ENCODE data around the gene ZNF385C.

ZNF385C gene

DNA sequence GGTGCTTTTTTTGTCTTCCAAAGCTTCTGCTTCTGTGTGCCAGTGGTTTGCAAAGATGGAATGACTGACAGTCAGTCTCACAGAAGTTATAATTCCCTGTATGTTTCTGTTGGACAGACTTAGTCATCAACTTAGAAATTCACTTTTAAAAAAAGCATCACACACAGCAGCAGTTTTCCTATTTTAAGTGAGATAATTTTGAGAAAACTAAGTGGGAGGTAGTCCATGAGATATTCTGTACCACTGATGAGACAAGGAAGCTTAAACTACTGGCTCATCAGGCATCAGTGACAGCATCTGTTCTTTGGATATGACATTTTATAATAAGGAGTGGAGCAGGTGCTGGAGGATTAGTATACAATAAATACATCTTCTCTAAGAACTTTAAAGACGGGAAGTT is 111.6 kb downstream of the ZNF385C start:
- no CpG with 5 or more reads among the region's 1 CpG for WGBS (ENCODE audit: insufficient coverage)
- H3K9me3 ChIP-seq (ENCODE audit: control extremely low read depth in 1 of 5, control insufficient read depth in 4 of 5, insufficient read depth in 2 of 5, low read depth in 1 of 5, low read length in 4 of 5), result no peaks in the 10 kb centered on the region
- H3K27ac ChIP-seq (ENCODE audit: insufficient read depth in 1 of 2, low read depth in 1 of 2, low read length in 2 of 2, poor library complexity in 1 of 2, severe bottlenecking in 2 of 2), result no peak overlapping the region
- no peak for DNase-seq
- no peaks in the 10 kb centered on the region for H3K27me3 ChIP-seq (replicated peaks in 2 of 5; ENCODE audit: control insufficient read depth in 4 of 5, insufficient read depth in 5 of 5, low read length in 4 of 5)
- CTCF ChIA-PET, result no interaction called here
- peaks cover 15 to 89% (median 71%) of the 10 kb centered on the region in 4 experiments for H3K36me3 ChIP-seq (ENCODE audit: control insufficient read depth in 4 of 4, insufficient read depth in 4 of 4, low read length in 3 of 4)
- POLR2A ChIA-PET, result no interaction called here
- H3K4me1 ChIP-seq (ENCODE audit: control extremely low read depth in 1 of 4, control insufficient read depth in 4 of 4, insufficient read depth in 4 of 4, low read length in 3 of 4), result no peaks in the 10 kb centered on the region
- H3K4me3 ChIP-seq (ENCODE audit: control insufficient read depth in 1 of 7, extremely low read depth in 1 of 7, insufficient read depth in 4 of 7, low read depth in 2 of 7, low read length in 6 of 7), result no peak overlapping the region

DNA sequence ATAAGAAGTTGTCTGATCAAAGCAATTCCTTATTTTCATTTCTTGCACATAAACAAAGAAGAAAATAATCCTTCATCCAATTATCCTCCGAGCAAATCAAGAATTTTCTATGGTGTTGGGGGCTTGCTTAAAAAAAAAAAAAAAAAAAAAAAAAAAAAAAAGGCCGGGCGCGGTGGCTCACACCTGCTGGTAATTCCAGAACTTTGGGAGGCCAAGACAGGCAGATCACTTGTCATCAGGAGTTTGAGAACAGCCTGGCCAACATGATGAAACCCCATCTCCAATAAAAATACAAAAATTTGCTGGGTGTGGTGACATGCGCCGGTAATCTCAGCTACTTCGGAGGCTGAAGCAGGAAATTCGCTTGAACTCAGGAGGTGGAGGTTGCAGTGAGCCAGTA is 112.4 kb downstream of the ZNF385C start:
- no peaks in the 10 kb centered on the region for H3K27me3 ChIP-seq (replicated peaks in 2 of 5; ENCODE audit: control insufficient read depth in 4 of 5, insufficient read depth in 5 of 5, low read length in 4 of 5)
- peaks cover 15 to 86% (median 73%) of the 10 kb centered on the region in 4 experiments for H3K36me3 ChIP-seq (ENCODE audit: control insufficient read depth in 4 of 4, insufficient read depth in 4 of 4, low read length in 3 of 4)
- no peaks in the 10 kb centered on the region for H3K4me1 ChIP-seq (ENCODE audit: control extremely low read depth in 1 of 4, control insufficient read depth in 4 of 4, insufficient read depth in 4 of 4, low read length in 3 of 4)
- DNase-seq, result no peak
- ChIA-PET POLR2A (no interaction called here), CTCF (interaction anchor here (0.6 kb wide), 1 partner anchor 115 kb away, joined by 3 read pairs; no protein-coding TSS in a partner anchor)
- H3K4me3 ChIP-seq (ENCODE audit: control insufficient read depth in 1 of 7, extremely low read depth in 1 of 7, insufficient read depth in 4 of 7, low read depth in 2 of 7, low read length in 6 of 7), result no peak overlapping the region
- no CpG with 5 or more reads among the region's 8 CpGs for WGBS (ENCODE audit: insufficient coverage)
- no peaks in the 10 kb centered on the region for H3K9me3 ChIP-seq (ENCODE audit: control extremely low read depth in 1 of 5, control insufficient read depth in 4 of 5, insufficient read depth in 2 of 5, low read depth in 1 of 5, low read length in 4 of 5)
- no peak overlapping the region for H3K27ac ChIP-seq (ENCODE audit: insufficient read depth in 1 of 2, low read depth in 1 of 2, low read length in 2 of 2, poor library complexity in 1 of 2, severe bottlenecking in 2 of 2)

DNA sequence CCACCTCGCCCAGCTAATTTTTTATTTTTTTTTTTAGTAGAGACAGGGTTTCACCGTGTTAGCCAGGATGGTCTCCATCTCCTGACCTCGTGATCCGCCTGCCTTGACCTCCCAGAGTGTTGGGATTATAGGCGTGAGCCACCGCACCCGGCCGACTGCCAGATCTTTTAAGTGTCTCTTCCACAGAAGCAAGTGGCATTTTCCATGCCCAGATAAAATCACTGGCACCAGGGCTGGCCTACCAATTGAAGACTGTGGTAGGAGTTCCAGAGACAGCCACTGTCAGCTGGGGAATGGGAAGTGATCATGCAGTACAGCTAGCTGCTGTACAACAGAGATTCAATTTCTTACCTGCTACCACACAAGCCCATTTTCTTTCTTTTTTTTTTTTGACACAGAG is 113.8 kb downstream of the ZNF385C start:
- H3K27me3 ChIP-seq (replicated peaks in 2 of 5; ENCODE audit: control insufficient read depth in 4 of 5, insufficient read depth in 5 of 5, low read length in 4 of 5), result no peaks in the 10 kb centered on the region
- ChIA-PET CTCF (interaction anchor here (1.1 to 1.9 kb wide), 3 partner anchors 10 to 25 kb away, joined by 3 to 6 read pairs (median 5); no protein-coding TSS in a partner anchor), POLR2A (no interaction called here)
- no peak overlapping the region for H3K27ac ChIP-seq (ENCODE audit: insufficient read depth in 1 of 2, low read depth in 1 of 2, low read length in 2 of 2, poor library complexity in 1 of 2, severe bottlenecking in 2 of 2)
- peaks cover 15 to 82% (median 70%) of the 10 kb centered on the region in 4 experiments for H3K36me3 ChIP-seq (ENCODE audit: control insufficient read depth in 4 of 4, insufficient read depth in 4 of 4, low read length in 3 of 4)
- no peak for DNase-seq
- H3K9me3 ChIP-seq (ENCODE audit: control extremely low read depth in 1 of 5, control insufficient read depth in 4 of 5, insufficient read depth in 2 of 5, low read depth in 1 of 5, low read length in 4 of 5), result no peaks in the 10 kb centered on the region
- no peaks in the 10 kb centered on the region for H3K4me1 ChIP-seq (ENCODE audit: control extremely low read depth in 1 of 4, control insufficient read depth in 4 of 4, insufficient read depth in 4 of 4, low read length in 3 of 4)
- 98% methylated on average over 6 of the region's 8 CpGs for WGBS (ENCODE audit: insufficient coverage)
- H3K4me3 ChIP-seq (ENCODE audit: control insufficient read depth in 1 of 7, extremely low read depth in 1 of 7, insufficient read depth in 4 of 7, low read depth in 2 of 7, low read length in 6 of 7), result no peak overlapping the region

DNA sequence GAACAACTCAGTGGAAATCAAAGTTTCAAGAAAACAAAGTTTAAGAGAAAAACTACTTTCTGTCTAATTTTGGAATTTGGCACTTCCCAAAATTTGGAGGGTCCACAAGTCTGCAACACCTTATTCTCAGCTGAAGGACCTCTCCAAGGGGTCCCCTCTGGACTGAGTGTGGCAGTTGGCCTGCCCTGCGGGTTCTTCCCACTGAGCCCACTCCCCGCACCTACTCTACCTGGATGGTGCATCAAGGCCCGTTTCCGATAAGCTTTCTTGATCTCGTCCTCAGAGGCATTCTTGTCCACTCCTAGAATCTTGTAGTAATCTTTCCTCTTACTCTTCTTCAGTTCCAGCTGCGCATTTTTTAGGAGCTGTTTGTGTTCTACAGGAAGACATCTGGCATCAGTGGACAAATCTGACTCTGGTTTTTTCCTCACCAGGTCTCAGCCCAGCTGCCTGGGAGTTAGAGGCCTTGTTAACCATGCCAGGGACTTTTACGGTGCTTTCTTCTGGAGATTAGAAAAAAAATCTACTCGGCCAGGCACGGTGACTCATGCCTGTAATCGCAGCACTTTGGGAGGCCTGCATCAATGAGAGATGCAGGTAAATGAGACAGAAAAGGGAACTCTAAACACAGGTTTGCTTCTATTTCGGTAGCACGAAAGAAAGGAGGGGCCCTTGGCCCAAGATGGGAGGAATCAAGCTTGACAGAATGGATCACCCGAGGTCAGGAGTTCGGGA is 116.1 kb downstream of the ZNF385C start:
- Histone ChIP-seq H3K27me3 (replicated peaks in 2 of 5; ENCODE audit: control insufficient read depth in 4 of 5, insufficient read depth in 5 of 5, low read length in 4 of 5) (no peaks in the 10 kb centered on the region), H3K27ac (ENCODE audit: insufficient read depth in 1 of 2, low read depth in 1 of 2, low read length in 2 of 2, poor library complexity in 1 of 2, severe bottlenecking in 2 of 2) (no peak overlapping the region), H3K36me3 (ENCODE audit: control insufficient read depth in 4 of 4, insufficient read depth in 4 of 4, low read length in 3 of 4) (peaks cover 17 to 71% (median 59%) of the 10 kb centered on the region in 4 experiments), H3K4me1 (ENCODE audit: control extremely low read depth in 1 of 4, control insufficient read depth in 4 of 4, insufficient read depth in 4 of 4, low read length in 3 of 4) (no peaks in the 10 kb centered on the region), H3K4me3 (ENCODE audit: control insufficient read depth in 1 of 7, extremely low read depth in 1 of 7, insufficient read depth in 4 of 7, low read depth in 2 of 7, low read length in 6 of 7) (no peak overlapping the region), H3K9me3 (ENCODE audit: control extremely low read depth in 1 of 5, control insufficient read depth in 4 of 5, insufficient read depth in 2 of 5, low read depth in 1 of 5, low read length in 4 of 5) (no peaks in the 10 kb centered on the region)
- POLR2A ChIA-PET, result no interaction called here
- DNase-seq, result no peak
- CTCF ChIA-PET, result interaction anchor here (0.9 kb wide), 1 partner anchor 15 kb away, joined by 3 read pairs; no protein-coding TSS in a partner anchor
- WGBS (ENCODE audit: insufficient coverage), result over 99% methylated on average over 11 of the region's 14 CpGs

GRCh38 chr17:41977991-41978390 is 120.3 kb downstream of the ZNF385C start:
- H3K36me3 ChIP-seq (ENCODE audit: control insufficient read depth in 4 of 4, insufficient read depth in 4 of 4, low read length in 3 of 4), result peaks cover 14 to 81% (median 66%) of the 10 kb centered on the region in 4 experiments
- DNase-seq, result no peak
- no peaks in the 10 kb centered on the region for H3K27me3 ChIP-seq (replicated peaks in 2 of 5; ENCODE audit: control insufficient read depth in 4 of 5, insufficient read depth in 5 of 5, low read length in 4 of 5)
- ChIA-PET CTCF (interaction anchor here (1.0 to 1.4 kb wide), 3 partner anchors 11 to 16 kb away, joined by 3 to 4 read pairs (median 3); no protein-coding TSS in a partner anchor), POLR2A (no interaction called here)
- 100% methylated on average over 4 of the region's 4 CpGs for WGBS (ENCODE audit: insufficient coverage)
- H3K4me1 ChIP-seq (ENCODE audit: control extremely low read depth in 1 of 4, control insufficient read depth in 4 of 4, insufficient read depth in 4 of 4, low read length in 3 of 4), result no peaks in the 10 kb centered on the region
- no peak overlapping the region for H3K27ac ChIP-seq (ENCODE audit: insufficient read depth in 1 of 2, low read depth in 1 of 2, low read length in 2 of 2, poor library complexity in 1 of 2, severe bottlenecking in 2 of 2)
- H3K4me3 ChIP-seq (ENCODE audit: control insufficient read depth in 1 of 7, extremely low read depth in 1 of 7, insufficient read depth in 4 of 7, low read depth in 2 of 7, low read length in 6 of 7), result no peak overlapping the region
- H3K9me3 ChIP-seq (ENCODE audit: control extremely low read depth in 1 of 5, control insufficient read depth in 4 of 5, insufficient read depth in 2 of 5, low read depth in 1 of 5, low read length in 4 of 5), result no peaks in the 10 kb centered on the region

DNA sequence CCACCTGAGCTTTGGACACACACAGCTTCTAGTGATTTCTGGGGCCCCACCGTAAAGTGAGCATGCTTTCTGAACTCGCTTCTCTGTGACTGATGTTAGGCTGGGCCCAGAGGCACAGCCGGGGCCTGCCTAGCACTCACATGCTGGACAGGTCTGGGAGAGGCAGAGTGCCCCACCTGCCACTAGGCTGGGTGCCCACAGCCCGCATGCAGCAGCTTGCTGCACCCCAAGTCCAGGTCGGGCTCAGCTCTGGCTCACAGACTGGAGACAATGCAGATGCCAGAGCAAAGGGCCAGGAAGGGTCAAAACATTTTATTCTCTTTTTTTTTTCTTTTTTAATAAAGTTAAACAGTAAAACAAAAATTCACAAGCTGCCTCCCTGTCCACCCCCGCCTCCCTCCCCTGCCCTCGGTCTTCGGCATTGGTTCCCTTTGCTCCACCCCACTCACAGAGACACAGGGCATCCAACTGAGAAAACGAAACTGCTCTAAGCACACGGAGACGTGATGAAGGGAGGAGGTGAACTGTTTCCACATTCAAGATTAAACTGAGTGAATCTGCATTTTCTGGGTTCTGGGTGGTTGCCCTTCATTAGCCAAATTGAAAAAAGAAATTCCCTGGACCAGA is 122.0 kb downstream of the ZNF385C start:
- ChIA-PET CTCF (interaction anchor here (0.8 to 1.8 kb wide), 3 partner anchors 11 to 75 kb away, joined by 3 to 7 read pairs (median 4); no protein-coding TSS in a partner anchor), POLR2A (interaction anchor here (0.7 kb wide), 1 partner anchor 105 kb away, joined by 3 read pairs; no protein-coding TSS in a partner anchor)
- H3K9me3 ChIP-seq (ENCODE audit: control extremely low read depth in 1 of 5, control insufficient read depth in 4 of 5, insufficient read depth in 2 of 5, low read depth in 1 of 5, low read length in 4 of 5), result no peaks in the 10 kb centered on the region
- no peak overlapping the region for H3K27ac ChIP-seq (ENCODE audit: insufficient read depth in 1 of 2, low read depth in 1 of 2, low read length in 2 of 2, poor library complexity in 1 of 2, severe bottlenecking in 2 of 2)
- H3K36me3 ChIP-seq (ENCODE audit: control insufficient read depth in 4 of 4, insufficient read depth in 4 of 4, low read length in 3 of 4), result peaks cover 17 to 80% (median 65%) of the 10 kb centered on the region in 4 experiments
- no peak overlapping the region for H3K4me3 ChIP-seq (ENCODE audit: control insufficient read depth in 1 of 7, extremely low read depth in 1 of 7, insufficient read depth in 4 of 7, low read depth in 2 of 7, low read length in 6 of 7)
- no peaks in the 10 kb centered on the region for H3K27me3 ChIP-seq (replicated peaks in 2 of 5; ENCODE audit: control insufficient read depth in 4 of 5, insufficient read depth in 5 of 5, low read length in 4 of 5)
- no peak for DNase-seq
- 97% methylated on average over 6 of the region's 11 CpGs for WGBS (ENCODE audit: insufficient coverage)
- H3K4me1 ChIP-seq (ENCODE audit: control extremely low read depth in 1 of 4, control insufficient read depth in 4 of 4, insufficient read depth in 4 of 4, low read length in 3 of 4), result no peaks in the 10 kb centered on the region

Measured in common myeloid progenitor, CD34-positive (primary cell).